Measurements from ENCODE around the gene NFATC1.
A peak's percentile ranks its signal among the peaks of the same experiment; 100 is the strongest.

NFATC1 gene

DNA sequence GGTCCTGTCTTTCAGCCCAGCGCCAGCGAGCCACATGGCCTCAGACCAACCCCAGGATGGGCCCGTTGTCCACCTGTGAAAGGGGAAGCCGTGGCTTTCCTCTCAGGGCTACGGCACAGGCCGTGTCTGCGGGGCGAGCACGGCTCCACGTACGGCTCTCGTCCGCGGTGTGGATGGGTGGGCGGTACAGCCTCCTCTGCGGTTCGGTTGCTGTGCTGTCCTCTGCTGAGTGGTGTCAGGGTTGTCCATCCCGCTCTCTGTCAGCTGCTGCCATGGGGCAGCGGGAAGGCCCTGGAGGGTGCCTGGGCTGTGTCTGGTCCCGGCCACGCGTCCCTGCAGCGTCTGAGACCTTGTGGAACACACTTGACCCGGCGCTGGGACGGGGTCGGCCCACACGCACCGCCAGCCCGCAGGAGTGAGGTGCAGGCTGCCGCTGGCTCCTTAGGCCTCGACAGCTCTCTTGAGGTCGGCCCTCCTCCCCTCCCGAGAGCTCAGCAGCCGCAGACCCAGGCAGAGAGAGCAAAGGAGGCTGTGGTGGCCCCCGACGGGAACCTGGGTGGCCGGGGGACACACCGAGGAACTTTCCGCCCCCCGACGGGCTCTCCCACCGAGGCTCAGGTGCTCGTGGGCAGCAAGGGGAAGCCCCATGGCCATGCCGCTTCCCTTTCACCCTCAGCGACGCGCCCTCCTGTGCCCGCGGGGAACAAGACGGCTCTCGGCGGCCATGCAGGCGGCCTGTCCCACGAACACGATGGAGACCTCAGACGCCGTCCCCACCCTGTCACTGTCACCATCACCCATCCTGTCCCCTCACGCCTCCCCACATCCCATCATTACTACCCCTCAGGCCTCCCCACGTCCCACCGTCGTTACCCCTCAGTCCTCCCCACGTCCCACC lies 128.7 kb downstream of the NFATC1 start:
- DNase-seq = peak in 5 of 6 experiments; percentile 28 to 71 (median 42)

DNA sequence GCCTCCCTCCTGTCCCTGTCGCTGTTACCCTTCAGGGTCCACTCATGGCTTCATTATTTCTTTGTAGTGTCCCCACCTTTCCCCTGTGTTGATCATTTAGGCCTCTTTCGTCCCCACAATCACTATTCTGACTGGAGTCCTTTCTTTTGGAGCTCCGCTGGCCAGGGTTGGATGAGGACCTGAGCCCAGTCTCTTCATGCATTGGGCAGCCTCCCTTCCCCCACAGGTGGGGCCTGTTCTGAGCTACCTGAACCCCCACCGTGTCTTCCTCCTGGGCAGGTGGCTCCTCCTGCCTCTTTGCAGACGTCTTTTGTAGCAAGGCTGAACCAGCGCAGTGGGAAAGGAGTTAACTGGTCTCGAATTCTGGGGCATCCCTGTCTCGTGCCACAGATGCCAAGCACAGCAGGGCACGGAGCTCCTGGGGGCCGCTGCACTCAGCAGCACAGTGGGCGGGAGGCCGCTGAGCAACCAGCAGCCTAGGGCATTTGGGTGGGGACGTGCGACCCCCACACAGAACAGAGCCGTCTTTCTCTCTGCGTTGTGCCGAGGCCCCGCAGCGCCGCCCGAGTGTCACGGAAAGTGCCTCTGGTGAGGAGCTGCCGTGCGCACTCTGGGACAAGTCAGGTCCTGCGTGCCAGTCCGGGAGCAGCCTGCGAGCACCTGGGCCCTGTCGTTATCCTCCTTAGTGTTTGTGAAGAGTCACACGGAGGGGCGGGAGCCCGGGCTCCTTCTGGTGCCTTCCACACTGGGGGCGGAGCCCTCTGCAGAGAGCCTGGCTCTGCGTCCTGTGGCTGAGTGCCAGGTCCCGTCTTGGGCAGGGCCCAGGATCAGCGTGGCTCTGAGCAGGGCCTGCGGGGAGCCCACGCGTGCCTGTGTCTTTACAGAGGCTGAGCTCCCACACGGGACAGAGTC lies 130.1 kb downstream of the NFATC1 start:
- no peak for DNase-seq

DNA sequence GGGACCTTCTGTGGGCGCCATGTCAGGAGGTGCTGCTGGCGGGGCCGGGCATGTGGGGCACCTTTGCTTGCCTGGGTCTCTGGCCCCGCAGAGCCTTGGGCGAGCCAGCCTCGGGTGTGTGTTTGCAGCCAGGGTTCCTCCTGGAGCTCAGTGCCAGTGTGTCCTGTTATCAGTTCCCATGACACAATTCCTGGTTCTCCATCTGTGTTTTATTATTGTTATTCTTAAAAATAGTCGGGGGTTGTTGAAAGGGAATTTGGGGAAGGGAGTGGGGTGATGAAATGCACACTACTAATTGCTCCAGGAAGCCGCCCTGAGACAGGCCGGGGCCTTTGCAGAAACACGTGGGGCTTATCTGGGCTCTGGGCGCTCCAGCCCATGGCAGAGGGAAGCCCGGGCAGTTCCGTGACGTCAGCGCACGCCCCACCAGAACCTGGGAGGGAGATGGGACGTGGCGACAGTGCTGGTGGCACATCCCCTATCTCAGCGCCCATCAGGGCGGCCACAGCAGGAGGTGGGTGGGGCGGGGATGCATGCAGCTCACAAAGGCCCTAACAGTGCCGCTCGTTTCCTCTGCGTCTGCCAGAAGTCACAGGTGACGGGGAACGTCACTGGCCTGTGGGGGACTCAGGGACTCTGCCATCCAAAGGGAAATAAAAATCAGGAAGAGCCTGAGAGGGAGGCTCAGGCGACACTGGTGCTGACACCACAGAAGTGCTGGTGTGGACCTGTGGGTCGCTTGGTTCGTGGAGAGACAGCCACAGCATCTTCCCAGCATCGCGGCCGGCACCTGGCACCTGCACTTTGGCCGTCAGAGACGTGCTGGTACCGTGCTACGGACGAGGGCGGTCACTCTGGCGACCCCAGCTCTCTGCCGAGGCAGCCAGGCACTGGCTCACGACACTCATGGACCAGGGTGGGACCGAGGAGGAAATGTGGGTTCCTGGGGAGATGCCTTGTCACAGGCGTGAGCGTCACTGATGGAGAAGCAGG lies 131.0 kb downstream of the NFATC1 start:
- DNase-seq = peak in 5 of 6 experiments; percentile 19 to 38 (median 21)

DNA sequence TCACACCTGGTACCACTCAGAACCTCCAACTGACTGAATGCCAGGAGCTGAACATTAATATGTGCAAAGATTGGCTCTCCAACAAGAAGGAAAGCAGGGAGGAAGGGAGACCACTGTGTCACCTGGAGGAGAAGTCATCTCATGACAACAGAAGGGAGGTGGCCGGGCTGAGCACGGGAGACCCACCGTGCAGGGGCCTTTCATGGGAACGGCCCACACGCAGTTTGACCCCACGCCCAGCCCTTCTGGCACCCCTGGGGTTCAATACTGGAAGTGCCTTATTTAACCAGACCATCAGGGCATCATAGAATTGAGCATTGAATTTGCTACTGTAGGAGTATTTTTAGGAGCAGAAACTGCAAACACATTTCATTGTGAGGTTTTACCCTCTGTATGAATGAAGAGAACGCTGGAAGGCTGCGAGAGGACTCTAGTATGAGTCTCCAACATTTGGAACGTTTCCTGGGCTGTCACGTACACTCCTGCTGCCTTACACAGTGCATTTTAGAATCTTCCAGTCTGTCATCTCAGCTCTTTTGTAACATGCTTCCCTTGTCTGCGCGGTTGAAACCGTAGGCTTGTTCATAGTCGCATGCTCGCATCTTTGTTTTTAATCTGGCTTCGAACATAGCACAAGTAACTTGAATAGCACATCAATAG lies 132.1 kb downstream of the NFATC1 start:
- no peak for DNase-seq

DNA sequence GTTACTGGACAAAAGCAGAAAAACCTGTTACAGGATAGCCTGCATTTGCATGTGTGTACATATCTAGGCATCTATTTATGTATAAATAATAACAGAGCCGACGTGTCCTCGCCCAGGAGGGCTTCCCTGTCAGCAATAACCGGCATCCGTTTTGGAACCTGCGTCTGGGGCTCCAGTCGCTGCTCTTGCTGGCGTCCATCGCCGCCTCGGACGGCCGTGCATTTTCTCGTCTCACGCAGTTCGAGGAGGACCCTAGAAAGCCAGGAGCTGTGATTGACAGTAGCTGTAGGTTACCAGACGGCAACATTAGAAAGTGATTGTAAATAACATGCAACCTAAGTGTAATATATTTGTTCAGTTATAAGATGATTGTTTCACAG lies 132.6 kb downstream of the NFATC1 start:
- no peak for DNase-seq

DNA sequence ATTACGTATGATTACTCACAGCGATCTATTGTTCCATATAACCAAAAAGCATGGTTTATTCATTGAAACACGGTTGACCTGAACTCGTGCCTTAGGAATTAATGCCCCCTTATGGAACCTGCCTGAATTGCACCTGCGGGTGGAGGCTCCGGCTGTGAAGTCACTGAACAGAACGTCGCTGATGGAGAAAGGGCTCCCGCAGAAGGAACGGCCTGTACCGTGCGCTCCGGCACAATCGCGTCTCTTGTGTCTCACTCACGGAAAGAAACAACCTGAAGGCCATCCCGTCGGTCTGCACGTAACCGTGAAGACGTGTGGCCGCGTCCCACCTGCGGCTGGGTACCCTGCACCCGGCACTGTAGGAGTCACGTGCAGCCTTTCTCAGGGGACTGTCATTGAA lies 133.1 kb downstream of the NFATC1 start:
- DNase-seq = peak; percentile 54 to 87 (median 61)

DNA sequence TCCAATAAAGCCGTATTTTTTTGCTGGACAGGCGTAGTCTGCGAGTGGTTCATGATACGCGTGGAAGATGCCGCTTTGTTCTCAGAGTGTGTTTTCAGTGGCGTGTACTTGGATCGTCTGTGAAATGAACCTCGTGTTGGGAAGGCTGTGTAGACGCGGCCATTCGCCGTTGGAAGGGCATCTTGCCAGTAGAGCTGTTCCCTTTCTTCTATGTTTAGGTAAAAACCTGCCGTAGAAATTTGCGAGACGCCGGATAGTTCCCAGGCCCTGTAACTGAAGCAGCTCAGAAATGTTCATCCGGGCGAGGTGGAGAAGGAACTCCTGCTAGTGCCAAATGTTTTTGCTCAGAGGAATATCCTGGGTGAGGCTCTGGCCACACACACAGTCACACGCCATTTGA lies 133.6 kb downstream of the NFATC1 start:
- no peak for DNase-seq

DNA sequence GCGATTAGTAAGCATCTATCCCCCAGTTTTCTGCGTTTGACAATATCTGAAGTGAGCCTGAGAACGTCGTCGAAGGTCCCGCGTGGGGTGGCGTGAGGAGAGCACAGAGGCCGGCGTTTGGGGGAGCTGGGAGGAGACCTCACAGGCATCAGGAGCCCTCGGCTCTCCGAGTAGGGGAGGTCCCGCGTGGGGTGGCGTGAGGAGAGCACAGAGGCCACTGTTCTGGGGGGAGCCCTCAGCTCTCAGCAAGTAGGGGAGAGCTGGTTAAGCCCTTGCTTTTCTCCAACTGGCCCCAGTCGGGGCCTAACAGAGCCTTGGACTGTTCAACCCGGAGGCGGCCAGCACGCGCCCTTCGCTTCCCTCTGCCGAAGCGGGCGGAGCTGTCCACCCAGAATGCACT lies 134.3 kb downstream of the NFATC1 start:
- no peak for DNase-seq

DNA sequence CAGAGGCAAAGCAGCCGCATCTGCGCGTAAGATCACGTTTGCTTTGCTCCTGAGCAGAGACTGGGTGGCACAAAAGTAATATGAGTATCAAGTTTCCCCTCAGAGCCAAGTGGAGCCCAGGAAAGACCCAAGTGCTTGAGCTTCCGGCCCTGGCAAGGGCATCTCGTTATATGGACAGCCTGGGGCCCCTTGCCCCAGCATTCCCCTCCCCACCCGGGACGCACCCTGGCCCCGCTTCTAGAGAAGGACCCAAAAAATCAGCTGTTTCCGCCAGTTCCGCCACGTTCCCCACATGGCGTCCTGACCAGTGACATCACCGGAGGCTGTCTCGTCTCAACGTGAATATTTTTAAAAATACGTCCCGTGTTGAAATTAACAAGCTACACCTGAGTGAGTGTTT lies 135.1 kb downstream of the NFATC1 start:
- no peak for DNase-seq

DNA sequence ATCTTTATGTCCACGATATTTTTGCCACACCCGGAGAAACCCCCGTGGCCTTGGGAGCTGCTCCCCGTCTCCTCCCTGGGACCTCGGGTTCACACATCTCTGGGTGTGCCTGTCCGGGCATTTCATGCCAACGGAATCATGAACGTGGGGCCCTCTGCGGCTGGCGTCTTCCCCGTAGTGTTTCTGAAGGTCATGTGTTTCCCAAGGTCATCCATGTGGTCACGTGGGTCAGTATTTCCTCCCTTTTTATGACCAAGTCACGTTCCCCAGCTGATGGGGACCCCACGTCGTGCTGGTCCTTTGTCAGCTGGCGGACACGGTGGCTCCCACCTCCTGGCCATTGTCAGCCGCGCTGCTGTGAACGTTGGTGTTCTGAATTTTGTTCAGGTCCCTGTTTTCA lies 135.7 kb downstream of the NFATC1 start:
- DNase-seq = no peak

DNA sequence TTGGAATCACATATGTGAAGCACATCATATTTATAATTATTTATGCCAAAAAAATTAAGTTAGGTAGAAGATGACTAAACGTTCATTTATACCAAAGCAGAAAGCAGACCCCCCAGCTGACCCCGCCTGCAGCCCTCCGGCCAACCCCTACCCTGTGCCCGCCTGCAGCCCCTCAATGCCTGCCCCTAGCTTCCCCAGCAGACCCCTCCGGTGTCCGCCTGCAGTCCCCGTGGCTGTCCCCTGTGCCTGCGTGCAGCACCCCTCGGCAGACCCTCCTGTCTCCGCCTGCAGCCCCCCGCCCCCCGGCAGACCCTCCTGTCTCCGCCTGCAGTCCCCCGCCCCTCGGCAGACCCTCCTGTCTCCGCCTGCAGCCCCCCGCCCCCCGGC lies 136.2 kb downstream of the NFATC1 start:
- DNase-seq = no peak

DNA sequence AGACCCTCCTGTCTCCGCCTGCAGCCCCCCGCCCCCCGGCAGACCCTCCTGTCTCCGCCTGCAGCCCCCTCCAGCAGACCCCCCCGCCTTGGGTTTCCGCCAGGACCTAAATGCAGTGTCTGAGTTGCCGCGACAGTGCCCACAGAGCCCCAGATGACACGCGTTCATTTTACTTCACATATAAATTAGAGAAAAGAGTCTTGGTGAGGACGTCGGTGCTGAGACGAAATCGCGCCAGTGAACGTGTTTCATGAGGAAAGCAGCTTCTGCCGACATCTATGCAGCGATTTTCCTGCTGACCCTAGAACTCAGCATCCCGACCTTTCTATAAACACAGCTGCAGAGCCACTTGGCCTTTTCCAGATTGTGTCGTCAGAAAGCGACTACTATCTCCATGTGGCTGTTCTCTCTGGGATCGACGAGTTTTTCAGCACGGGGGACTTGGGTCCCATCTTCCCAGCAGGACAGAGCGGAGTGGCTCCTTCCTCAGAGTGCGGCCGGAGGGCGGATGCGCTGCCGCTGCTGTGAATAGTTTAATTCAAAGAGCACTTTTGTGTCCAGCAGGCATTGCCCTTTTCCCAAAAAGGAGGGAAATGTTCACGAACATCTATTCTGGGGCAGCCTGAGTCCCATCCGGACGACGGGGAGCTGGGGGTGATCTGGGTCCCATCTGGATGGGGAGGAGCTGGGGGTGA lies 136.7 kb downstream of the NFATC1 start:
- DNase-seq = no peak

DNA sequence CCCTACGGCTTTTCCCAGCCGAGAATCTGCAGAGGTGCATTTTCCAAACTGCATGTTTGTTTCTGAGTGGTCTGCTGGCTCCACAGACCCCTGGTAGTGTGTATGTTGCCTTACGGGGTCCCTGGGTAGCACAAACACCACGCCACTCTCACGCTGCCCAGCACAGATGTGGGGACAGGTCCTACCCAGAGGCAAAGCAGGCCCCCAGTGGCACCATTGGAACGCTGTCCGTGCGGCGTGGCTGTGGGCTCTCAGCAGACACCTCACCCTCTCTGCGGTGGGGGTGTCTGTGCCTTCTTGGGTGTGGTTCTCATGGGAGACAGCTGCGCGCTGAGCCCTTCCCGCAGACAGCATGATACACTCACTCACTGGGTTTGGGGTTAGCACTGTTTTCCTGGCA lies 137.4 kb downstream of the NFATC1 start:
- no peak for DNase-seq

DNA sequence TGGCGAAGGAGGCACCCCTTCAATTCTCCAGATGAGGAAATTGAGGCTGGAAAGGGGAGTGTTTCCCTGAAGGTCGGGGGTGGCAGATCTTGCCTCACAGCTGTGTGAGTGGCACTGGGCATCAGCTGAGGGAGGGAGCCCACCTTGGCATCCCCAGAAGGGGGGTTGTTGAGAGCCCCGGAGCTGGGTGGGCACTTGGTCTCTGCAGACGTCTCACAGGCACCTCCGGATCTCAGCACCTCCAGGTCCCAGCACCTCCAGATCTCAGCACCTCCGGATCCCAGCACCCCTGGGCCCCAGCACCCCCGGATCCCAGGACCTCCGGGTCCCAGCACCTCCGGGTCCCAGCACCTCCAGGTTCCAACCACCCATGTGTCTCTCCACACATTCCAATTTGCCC lies 137.9 kb downstream of the NFATC1 start:
- no peak for DNase-seq

DNA sequence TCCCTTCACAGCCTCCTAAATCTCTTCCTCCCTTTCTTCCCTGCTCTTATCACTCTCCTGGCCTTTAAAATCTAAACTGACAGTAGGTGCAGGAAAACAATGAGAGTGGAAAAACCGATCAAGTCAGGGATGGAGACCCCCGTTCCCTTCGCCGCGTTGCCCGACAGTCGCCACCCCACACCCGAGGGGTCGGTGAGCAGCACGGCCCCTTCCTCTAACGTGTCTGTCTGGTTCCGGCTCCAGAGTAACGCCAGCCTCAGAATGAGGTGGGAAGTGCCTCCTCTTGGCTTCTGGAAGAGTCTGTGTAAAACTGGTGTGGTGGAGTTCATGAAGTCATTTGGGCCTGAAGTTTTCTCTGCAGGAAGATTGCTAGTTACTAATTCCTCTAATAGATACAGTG lies 138.6 kb downstream of the NFATC1 start:
- DNase-seq = no peak

DNA sequence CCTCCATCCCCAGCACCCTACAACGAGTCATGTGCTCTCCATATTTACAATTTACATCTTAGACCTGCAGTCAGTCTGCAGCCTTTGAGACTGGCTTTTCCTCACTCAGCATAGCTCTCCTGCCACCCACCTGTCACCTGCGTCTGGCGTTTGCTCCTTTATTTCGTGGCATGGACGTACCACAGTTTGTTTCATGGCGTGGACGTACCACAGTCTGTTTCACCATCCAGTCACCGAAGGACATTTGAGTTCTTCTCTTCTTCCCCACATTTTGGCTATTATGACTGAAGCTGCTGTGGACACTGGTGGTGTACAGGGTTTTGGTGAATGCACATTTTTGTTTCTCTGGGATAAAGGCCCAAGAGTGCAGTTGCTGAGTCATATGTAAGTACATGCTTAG lies 142.0 kb downstream of the NFATC1 start:
- no peak for DNase-seq

DNA sequence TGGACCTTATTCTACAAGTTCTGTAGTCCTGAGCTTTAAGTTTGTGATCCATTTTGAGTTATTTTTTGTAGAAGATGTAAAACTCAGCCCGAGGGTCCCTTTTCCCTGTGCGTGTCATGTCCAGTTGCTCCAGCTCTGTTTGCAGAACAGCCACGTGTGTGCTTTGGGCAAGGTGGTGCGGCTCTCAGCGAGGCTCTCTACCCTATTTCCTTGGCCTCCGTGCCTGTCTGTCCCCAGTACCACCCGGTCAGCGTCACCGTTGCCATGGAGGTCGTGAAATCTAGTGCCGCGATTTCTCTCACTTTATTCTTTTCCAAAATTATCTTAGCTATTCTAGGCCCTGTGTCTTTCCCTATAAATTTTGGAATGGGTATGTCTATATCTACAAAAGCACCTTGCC lies 142.9 kb downstream of the NFATC1 start:
- no peak for DNase-seq

DNA sequence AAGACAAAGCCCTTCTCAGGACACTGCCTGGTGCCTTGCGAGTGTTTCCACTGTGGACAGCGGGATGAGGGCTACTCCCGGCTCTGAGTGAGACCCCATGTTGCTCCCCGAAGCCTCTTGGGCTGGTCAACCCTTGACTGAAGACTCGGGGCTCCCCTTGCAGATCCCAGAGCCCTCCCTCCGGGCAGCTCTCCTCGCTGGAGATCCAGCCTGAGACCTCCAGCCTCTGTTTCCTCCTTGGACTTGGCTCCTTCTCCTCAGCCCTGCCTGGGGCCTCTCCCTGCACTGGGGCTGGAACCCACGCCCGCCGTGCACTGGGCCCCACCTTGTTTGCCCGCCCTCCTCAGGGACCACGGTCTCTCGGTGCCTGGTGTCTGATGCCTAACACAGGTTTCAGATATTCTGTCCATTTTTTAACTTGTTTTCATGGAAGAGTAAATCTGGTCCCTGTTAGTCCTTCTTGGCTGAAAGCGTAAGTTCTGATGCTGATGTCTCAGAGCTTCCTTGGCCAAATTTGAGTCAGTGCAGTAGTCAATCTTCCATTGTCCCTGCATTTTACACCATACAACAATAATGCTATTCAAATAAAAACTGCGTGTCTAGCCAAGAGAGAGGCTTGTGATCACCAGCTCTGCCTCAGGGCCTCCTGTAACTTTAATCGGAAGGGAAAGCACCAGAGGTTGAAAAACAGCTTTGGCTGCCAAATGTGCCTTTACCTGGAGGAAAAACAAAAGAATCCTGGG lies 144.6 kb downstream of the NFATC1 start:
- no peak for DNase-seq

DNA sequence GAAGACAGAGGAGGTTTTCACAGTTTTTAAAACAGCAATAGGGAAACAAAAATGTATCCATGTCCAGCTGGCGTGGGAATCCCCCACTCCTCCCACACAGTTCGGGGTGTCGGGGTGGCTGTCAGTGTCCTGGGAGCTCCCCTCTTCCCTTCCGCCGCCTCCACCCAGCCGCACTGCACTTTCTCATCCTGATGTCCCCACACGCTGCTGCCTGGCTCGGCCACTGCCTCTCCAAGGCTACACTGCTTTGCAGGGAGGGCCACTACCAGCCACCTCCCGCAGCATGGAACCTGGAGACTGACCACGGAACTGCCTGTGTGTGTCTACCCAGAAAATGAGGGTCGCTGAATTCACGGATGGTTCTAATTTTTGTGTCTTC lies 145.2 kb downstream of the NFATC1 start:
- DNase-seq = no peak

DNA sequence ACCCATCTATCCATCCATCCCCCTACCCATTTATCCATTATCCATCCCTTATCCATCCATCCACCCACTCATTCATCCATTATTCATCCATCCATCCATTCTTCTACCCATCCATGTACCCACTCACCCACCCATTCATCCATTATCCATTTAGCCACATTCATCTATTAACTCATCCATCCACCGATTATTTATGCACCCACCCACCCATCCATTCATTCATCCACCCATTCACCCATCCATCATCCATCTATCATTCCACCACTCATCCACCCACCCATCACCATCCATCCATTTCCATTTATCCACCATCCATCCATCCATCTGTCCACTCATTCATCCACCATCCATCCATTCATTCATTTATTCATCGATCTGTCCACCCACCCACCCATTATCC lies 146.5 kb downstream of the NFATC1 start:
- no peak for DNase-seq
